GM19324 (cell line): Measurements from ENCODE around the gene NFKBIE.
A peak's percentile ranks its signal among the peaks of the same experiment; 100 is the strongest.

Source experiments
- ATAC-seq: cut with Tn5 transposase; IDR thresholded peaks from one replicate; pipeline ENCODE4 v1.9.1; 2021; ENCODE audit warnings: mild to moderate bottlenecking, moderate library complexity; ENCODE audit not compliant: unreplicated experiment, low FRiP score

Gene NFKBIE

GRCh38 chr6:44229376-44230033, 35.8 kb downstream of the NFKBIE start:
- no peak for ATAC-seq

DNA sequence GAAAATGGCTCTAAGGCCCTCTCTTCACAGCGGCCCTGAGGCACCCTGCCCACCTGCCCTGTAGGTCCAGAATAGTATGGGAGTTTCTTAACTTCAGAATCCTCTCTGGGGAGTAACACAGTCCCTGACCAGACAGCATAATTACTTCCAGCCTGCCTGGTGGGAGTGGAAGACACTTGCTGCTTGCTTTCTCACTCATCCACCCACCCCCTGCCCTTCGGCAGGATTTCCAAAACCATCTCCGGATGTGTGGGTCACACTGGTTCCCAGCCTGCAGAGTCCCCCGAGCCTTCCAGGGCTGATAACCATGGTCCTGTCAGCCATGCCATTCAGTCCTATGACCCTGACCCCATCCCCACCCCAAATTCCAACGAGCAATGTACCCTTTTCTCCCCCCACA, 36.5 kb downstream of the NFKBIE start:
- no peak for ATAC-seq

- no peak for ATAC-seq
These were observed 36.9 kb downstream of the NFKBIE start for GRCh38 chr6:44228433-44228832.

DNA sequence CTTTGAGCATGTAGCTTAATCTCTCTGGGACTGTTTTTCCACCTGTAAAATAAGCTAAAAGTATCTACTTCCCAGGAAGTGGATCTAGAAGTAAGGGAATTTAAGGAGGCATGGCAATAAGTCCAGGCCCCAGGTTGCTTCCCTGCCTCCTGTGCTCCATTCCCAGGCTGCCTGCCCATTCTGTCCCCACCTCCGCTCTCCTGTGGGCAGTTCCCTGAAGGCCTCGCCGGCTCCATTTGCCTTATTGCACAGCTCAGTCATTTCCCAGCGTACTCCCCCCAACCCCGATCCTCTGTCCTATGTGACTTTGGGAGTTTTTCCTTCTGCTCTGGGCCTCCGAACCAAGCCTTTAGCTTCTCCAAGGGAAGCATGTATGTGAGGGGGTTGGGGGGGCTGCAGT, 37.3 kb downstream of the NFKBIE start:
- no peak for ATAC-seq

DNA sequence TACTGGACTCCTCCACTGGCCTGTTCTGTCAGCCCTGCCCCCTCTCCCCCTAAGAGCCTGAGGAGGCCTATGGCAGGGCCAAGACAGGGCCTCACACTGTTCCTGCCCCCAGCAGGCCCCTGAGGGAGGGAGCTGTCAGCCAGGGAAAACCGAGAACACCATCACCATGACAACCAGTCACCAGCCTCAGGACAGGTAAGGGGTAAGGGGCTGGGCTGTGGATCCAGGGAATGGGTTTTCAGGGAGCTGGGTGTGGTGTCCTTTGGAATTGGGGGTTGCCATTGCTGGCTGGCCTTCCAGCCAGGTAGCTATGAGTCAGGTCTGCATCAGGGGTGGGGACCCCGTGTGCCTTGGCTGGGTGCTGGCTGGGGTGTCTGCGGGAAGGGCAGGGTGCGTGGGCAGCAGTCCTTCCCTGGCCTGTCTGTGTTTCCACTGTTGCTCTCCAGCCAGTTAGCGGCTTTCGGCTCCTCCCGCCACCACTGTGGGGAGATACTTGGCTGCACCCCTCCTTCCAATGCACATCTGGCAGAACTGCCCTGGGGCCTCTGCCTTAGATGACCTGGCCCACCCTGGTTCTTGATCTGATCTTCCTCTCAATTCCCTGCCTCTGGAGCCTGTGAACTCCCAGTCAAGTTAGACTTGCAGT, 38.1 kb downstream of the NFKBIE start:
- ATAC-seq = no peak

- ATAC-seq = no peak
These were observed 38.8 kb downstream of the NFKBIE start for GRCh38 chr6:44226368-44227147.

DNA sequence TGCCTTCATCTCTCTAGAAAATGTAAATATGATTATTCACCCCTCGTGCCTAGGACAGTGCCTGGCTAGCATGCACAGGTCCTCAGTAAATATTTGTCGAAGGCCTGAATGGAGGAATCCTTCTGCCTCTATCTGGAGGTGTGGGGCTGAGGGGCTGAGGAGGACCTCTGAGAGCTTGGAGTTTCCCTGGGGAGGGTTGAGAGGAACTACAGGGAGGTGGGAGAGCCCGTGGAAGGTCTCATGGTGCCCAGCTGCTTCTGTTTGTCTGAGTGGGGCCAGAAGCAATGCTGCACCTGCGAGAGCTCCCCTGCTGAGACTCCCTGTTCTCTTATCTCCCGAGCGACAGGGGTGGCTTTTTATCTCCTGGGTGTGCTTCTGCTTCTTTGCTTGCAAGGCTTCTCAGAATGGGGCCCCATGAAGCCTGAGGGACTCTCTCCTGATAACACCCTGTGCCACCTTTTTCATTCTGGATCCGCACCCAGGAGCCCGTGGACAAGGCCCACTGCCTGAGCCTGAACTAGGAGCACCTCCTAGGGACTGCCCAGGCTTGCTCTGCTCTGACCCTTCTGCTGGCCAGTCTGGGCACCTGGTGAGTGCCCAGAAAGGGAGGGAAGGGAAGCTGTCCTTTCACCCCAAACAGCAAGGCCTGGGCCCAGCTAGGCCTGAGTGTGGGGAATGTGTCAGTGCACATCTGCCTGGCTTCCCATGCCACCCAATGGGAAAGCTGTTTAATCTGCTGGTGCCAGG, 39.6 kb downstream of the NFKBIE start:
- no peak for ATAC-seq

GRCh38 chr6:44224965-44225305, 40.4 kb downstream of the NFKBIE start:
- no peak for ATAC-seq

DNA sequence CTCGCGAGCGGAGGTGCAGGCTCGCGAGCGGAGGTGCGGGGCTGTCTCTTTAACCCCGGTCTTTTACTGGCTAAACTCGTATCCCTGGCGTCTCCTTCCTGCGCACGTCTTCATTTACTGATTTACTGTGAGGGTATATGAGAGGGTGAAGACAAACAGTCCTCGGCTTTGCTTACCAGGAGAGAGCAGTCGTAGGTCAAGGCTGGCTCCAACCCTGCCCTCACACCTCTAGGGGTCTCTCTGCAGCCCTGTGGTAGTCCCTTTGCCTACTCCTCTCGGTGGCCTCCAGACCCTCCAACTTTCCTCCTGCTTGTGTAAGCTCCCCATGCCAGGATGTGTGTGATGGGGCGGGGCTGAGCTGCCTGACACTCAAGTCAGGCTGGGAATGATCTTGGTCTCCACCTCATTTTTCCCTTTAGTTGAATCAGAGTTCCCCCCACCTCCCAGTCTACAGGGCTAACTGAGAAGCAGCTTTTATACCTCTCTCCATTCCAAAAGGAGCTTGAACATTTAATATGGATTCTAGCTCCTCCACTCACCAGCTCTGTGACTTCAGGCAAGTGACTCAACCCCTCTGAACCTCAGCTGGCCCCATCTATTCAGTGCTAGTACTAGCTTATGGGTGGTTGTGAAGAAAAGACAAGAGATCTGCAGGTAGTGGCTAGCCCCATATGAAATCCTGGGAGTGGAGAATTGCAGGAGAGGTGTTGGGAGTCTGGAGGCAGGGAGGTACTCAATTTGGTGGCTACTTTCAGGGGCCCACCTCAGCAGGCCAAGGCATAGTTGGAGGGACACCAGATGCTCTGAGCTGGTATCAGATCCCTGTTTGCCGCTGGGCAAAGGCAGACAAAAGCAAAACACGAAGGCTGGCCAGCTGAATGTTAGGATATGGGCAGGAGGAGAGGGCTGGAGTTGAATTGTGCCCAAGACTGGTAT, 41.1 kb downstream of the NFKBIE start:
- ATAC-seq = no peak

DNA sequence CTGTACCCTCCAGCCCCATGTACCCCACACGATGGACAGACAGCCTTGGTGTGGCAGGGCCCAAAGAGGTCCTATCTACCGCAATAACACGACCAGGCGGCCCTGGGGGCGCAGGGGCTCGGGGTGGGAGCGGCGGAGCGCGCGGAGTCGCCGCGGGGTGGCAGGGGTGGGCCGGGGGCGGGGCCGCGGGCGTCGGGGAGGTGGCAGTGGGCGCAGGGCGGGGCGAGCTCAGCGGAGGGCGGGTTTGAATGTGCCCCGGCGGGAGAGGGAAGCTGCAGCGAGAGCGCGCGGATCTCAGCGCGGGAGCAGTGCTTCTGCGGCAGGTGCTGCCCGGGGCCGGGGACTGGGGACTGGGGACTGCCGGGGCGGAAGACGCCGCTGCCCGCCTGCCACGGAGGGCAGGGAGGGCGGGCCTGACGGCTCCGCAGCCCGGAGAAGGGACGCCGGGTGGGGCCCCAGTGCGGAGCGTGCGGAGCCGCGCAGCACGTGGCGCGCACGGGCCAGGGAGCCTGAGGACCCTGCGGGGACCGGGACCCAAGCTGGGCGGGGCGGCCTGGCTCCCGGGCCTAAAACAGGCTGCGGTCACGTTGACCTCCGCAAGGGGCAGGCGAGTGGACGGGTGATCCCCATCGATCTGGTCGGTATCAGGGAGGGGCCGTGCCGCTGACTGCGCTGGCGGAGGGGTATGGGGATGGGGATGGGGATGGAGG, 41.9 kb downstream of the NFKBIE start, which contains the start of gene SLC29A1:
TSS of gene SLC29A1 (plus strand) at position 277 of the 710 bp plus-strand sequence. CDS start 3,719 bp downstream, outside the sequence.
- ATAC-seq = peak; percentile 58

DNA sequence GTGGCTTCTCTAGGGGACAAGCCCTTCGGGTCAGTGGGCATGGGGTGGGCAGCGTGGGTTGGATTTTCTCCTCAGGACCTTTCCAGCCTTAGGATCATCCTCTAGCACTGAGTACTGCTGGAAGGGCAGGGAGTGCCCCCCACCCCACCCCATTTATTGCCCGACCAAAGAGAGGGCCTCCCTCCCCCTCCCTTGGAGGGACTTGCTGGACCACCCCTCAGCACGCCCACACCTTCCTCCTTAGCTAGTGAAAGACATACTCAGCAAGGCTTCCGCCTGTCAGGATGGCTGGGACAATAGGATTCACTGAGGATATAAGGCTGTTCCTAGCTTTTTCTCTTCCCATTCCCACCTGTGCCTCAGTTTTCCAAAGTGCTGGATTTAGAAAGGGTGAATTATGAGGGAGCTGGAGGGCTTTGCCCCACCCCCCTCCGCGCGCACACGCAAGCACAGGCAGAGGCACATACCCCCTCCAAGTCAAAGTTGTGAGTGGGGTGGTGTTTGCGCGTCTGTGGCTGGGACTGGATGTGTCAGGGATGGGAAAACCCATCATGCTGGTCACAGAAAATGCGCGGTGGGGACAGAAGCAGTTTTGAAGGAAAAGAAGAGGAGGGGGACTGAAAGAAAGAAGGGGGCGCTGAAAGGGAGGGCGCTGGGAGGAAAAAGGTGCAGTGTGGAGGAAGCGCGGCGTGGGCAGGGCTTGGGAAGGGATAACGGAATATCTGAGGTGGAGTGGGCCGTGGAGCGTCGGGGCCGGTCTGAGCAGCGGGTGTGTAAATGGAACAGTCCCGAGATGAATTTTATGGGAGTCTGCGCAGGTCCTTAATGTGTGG, 42.6 kb downstream of the NFKBIE start:
- ATAC-seq = no peak

- no peak for ATAC-seq
These were observed 43.4 kb downstream of the NFKBIE start for GRCh38 chr6:44221961-44222335.

DNA sequence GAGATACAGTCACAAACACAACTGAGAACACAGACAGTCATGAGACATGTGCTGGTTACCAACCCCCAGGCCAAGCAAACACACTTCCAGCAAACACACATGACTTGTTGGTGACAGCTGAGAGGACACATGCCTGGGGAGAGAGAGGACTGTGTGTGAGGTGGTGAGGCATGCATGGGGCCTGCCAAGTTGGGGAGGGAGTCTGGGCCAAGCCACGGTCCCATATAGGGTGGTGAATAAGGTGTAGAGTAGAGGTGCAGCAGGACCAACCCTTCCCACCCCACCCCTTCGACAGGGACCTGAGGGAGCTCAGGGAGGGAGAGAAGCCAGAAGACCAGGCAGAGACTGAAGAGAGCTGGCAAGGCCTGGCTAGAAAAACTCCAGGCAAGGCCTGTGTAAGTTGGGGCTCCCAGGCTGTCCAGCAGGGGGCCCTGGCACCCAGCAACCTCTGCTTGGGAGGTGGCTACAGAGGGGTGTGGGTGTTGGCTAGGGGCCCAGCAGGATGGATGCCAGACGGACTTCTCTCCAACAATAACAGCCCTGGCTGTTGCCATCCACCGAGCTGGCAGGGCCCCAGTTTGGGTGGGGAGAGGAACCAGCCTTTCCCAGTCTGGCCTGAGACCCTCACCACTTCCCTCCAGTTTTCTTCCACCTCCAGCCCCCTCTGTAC, 43.9 kb downstream of the NFKBIE start:
- peak; percentile 43 for ATAC-seq

DNA sequence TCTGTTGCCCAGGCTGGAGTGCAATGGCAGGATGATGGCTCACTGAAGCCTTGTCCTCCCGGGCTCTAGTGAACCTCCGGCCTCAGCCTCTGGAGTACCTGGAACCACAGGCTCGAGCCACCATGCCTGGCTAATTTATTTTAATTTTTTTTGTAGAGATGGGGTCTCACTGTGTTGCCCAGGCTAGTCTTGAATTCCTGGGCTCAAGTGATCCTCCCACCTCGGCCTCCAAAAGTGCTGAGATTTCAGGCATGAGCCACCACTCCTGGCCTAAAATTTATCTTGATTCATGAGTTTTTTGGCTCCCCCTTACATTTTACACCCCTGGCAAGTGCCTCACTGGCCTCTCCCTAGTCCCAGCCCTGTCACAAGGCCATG, 44.4 kb downstream of the NFKBIE start:
- no peak for ATAC-seq

DNA sequence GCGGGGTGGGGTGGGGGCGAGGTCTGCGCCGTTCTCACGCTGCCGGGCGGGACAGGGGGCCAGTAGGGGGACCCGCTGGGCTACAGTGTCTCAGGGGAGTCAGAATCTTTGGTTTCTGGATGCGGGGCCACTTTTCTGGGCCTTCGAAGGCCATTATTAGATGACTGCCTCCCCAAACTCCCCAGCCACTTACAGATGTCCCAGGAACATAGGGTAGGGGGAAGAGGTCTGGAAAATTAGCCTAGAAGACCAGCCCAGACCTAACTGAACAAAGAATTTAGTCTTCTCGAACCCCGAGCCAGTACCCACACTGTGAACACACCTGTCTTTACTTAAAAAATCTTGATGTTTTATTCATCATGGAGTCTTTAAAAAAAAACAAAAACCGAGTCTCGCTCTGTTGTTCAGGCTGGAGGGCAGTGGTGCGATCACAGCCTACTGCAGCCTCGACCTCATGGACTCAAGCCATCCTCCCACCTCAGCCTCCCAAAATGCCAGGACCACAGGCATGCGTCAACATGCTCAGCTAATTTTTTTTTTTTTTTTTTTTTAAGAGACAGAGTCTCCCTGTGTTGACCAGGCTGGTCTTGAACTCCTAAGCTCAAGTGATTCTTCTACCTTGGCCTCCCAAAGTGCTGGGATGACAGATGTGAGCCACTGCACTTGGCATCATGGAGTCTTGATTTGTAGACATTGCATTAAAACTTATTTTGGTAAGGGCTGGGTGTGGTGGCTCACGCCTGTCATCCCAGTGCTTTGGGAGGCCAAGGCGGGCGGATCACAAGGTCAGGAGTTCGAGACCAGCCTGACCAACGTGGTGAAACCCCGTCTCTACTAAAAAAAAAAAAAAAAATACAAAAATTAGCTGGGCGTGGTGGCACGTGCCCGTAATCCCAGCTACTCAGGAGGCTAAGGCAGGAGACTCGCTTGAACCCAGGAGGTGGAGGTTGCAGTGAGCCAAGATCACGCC, 45.3 kb downstream of the NFKBIE start:
- no peak for ATAC-seq

DNA sequence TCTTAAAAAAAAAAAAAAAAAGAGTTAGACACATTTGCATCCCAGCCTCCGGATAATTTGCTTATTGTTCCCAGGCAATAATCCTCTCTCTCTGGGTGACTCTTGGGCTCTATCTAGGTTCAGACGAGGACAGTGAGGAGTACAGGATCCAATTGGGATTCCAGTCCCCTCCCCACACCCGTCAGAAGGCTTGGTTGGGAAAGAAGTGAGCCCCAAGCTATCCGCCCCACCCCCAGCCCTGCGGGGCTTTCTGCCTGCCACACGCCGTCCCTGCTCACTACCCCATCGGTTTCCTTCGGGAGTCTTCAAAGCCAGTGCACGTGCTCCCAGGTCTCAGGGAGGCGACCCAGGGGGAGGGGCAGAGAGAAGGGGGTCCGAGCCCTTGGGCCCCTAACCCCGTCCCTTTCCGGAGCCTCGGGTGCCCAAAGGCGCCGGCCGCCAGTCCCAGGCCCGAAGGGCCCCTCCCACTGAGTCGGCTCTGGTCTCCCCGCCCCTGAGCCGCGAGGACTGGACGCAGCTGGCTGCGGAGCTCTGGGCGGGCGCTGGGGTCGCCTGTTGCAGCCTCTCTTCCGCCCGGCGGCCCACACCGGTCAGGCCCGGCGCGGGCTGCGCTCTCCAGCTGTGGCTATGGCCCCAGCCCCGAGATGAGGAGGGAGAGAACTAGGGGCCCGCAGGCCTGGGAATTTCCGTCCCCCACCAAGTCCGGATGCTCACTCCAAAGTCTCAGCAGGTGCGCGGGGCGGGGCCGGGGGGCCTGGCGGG, 46.1 kb downstream of the NFKBIE start:
- ATAC-seq = peak; percentile 55
